Measurements from ENCODE around the gene COMTD1. TPM values are rescaled to one million over a fixed set of nuclear protein-coding genes. Genes with fewer than 3 reads are reported as not detected.

The COMTD1 gene
- total and polyA plus RNA-seq, 2 of the 8 experiments (the other 6 are each of a cell fraction or from before 2014, with no cell fraction given) = 31.9 to 42.4 TPM

DNA sequence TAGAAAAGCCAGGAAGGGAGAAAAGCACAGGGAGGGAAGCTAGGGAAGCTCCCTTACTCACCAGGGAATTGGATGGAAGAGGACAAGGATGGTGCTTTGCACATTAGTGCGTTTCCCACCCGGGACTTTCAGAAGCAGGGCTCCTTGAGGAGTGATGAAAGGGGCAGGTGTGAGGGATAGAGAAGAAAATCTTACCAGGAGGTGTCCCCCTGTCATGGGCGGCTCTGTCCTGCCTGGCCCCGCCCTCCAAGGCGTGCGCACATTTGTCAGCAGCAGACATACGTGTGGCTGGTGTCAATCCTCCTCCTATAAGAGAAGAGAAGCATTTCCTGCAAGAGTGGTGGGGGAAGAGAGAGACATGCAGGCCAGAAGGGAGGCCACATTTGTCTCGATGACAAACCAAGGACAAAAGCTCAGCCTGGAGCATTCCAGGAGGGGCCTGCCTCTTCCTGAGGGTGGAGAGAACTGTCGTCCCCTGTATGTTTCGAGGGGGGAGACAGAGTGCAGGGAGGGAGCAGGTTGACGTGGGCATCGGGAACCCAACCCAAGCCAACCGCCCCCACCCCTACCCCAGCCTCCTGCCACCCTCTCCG lies 47.4 kb upstream of the COMTD1 start:
- Histone ChIP-seq H3K9me3 (ENCODE audit: insufficient read depth in 2 of 2, low read depth in 1 of 2, low read length in 1 of 2) (0 out of 4 replicates have a peak, but pooled peaks cover 0 to 2% of the 10 kb centered on the region in 2 experiments), H2BK120ac (replicated peaks; ENCODE audit: low read depth, low read length) (no peak overlapping the region), H4K8ac (ENCODE audit: extremely low read depth, insufficient read depth, low read length) (no peak overlapping the region), H2BK20ac (ENCODE audit: low read length) (no peak overlapping the region), H3K4ac (replicated peaks; ENCODE audit: insufficient read length, low read depth, low read length) (no peak overlapping the region), H4K20me1 (replicated peaks in 1 of 2; ENCODE audit: control insufficient read depth in 1 of 2, insufficient read depth in 2 of 2, low read length in 2 of 2) (no peaks in the 10 kb centered on the region), H2AFZ (ENCODE audit: low read length) (peak overlapping the region; percentile 52; the same call in 1 of the 2 replicates), H3K79me1 (ENCODE audit: low read depth, low read length) (no peaks in the 10 kb centered on the region), H3K27ac (ENCODE audit: low read depth, low read length) (no peak overlapping the region), H3K18ac (ENCODE audit: extremely low read depth, low read length) (no peak overlapping the region), H4K5ac (ENCODE audit: insufficient read length, low read depth, low read length) (no peak overlapping the region), H3K23me2 (ENCODE audit: low read depth, low read length) (peaks cover 7% of the 10 kb centered on the region), H3K36me3 (ENCODE audit: control insufficient read depth in 2 of 4, insufficient read depth in 4 of 4, low read length in 3 of 4) (no peaks in the 10 kb centered on the region), H2BK15ac (ENCODE audit: low read length) (no peak overlapping the region), H3K56ac (replicated peaks; ENCODE audit: insufficient read length, low read depth, low read length) (no peak overlapping the region), H3K4me2 (ENCODE audit: insufficient read depth in 1 of 2, low read depth in 2 of 2, low read length in 2 of 2) (peak overlapping the region; percentile 73 to 89), H3K4me3 (ENCODE audit: extremely low read depth in 1 of 4, insufficient read depth in 2 of 4, low read depth in 3 of 4, low read length in 4 of 4) (peak overlapping the region; percentile 44 to 63 (median 58)), H2AK5ac (ENCODE audit: low read depth, low read length) (no peak overlapping the region), H2BK12ac (ENCODE audit: low read depth, low read length) (no peak overlapping the region), H2BK5ac (ENCODE audit: low read depth, low read length) (no peak overlapping the region), H3K27me3 (replicated peaks in 1 of 4; ENCODE audit: control insufficient read depth in 3 of 4, extremely low read depth in 1 of 4, insufficient read depth in 3 of 4, low read length in 3 of 4) (peaks cover 0 to 11% (median 2%) of the 10 kb centered on the region in 4 experiments; a peak in 3 of 7 replicates), H3K23ac (ENCODE audit: insufficient read length) (no peak overlapping the region), H4K91ac (replicated peaks; ENCODE audit: insufficient read length, low read length) (no peak overlapping the region), H3K4me1 (replicated peaks in 1 of 4; ENCODE audit: control insufficient read depth in 3 of 4, insufficient read depth in 4 of 4, low read length in 3 of 4) (peaks cover 0 to 7% (median 0%) of the 10 kb centered on the region in 4 experiments; a peak in 2 of 7 replicates), H3K79me2 (ENCODE audit: control insufficient read depth in 1 of 2, insufficient read depth in 2 of 2, low read length in 2 of 2) (no peaks in the 10 kb centered on the region), H3K9ac (replicated peaks in 1 of 4; ENCODE audit: extremely low read depth in 1 of 4, low read depth in 3 of 4, low read length in 3 of 4) (no peak overlapping the region), H3K14ac (ENCODE audit: insufficient read length) (no peak overlapping the region)
- POLR2A ChIA-PET (ENCODE audit: partially characterized antibody) = no interaction called here
- peak in 1 of 2 experiments; percentile 65 for DNase-seq (ENCODE audit: low read depth in 1 of 2, low spot score in 2 of 2)
- 12% methylated on average over 14 of the region's 14 CpGs; no CpG with 5 or more reads in 1 of the 2 experiments for WGBS, 2 experiments (ENCODE audit: extremely low coverage in 1 of 2, insufficient coverage in 1 of 2, insufficient read length in 1 of 2, insufficient replicate concordance in 2 of 2, low coverage in 1 of 2, low lambda C conversion rate in 2 of 2, missing lambda C conversion rate in 1 of 2)
- no peak for FAIRE-seq
- CTCF ChIA-PET (ENCODE audit: partially characterized antibody) = interaction anchor here (0.6 to 4.8 kb wide), 5 partner anchors 10 to 730 kb away, joined by 3 to 25 read pairs (median 3); no protein-coding TSS in a partner anchor
- TF ChIP-seq HDAC6 (IDR thresholded peaks at IDR 0.05; ENCODE audit: low read depth, low read length) (no peak), SAP30 (IDR thresholded peaks at IDR 0.05; ENCODE audit: insufficient read depth, insufficient replicate concordance, low read length) (peak; percentile 48), JUND (IDR thresholded peaks at IDR 0.05; ENCODE audit: low read length) (no peak), FOSL1 (IDR thresholded peaks at IDR 0.05; ENCODE audit: insufficient read depth, low read depth, low read length) (no peak), SIN3A (conservative IDR thresholded peaks at IDR 0.05 in 1 of 2, IDR thresholded peaks at IDR 0.05 in 1 of 2; ENCODE audit: low read depth in 1 of 2, low read length in 2 of 2) (peak in 1 of 2 experiments; percentile 67; a peak in 2 of 4 replicates), MAFK (IDR thresholded peaks at IDR 0.05; ENCODE audit: low read depth, low read length) (no peak), TEAD4 (IDR thresholded peaks at IDR 0.05; ENCODE audit: low read depth, low read length) (0 out of 2 replicates have a peak, but pooled peaks have one; percentile 13), KDM4A (IDR thresholded peaks at IDR 0.05; ENCODE audit: low read depth, low read length, severe bottlenecking) (peak; percentile 35), RXRA (IDR thresholded peaks at IDR 0.05; ENCODE audit: insufficient read depth, low read depth, low read length) (no peak), CREB1 (IDR thresholded peaks at IDR 0.05) (0 out of 2 replicates have a peak, but pooled peaks have one; percentile 21), POU5F1 (IDR thresholded peaks at IDR 0.05; ENCODE audit: low read depth, low read length) (no peak), SP1 (IDR thresholded peaks at IDR 0.05; ENCODE audit: low read depth, low read length) (no peak), HDAC2 (IDR thresholded peaks at IDR 0.05; ENCODE audit: borderline replicate concordance in 1 of 2, low read depth in 2 of 2, low read length in 2 of 2) (no peak)
